ENCODE measurements around the gene STK32A.

- no peak for TF ChIP-seq POLR2AphosphoS5 (IDR thresholded peaks at IDR 0.05)
- TF ChIP-seq EP300 (IDR thresholded peaks at IDR 0.05), result no peak
- no peak for TF ChIP-seq POLR2A (IDR thresholded peaks at IDR 0.05)
Observed at GRCh38 chr5:147415651-147416050, 180.8 kb downstream of the STK32A start.
